Muscle of arm (tissue), 12 donors: Measurements from ENCODE around the gene GTF2H1. TPM values are rescaled to one million over a fixed set of nuclear protein-coding genes. Genes with fewer than 3 reads are reported as not detected.
"Not testable (repeated sequence)": the region's sequence is repeated elsewhere in the genome, so short reads cannot be mapped to it uniquely, and the experiment has no call there.

Experiments
- DNase-seq: peaks from one replicate; pipeline ENCODE4 v3.0.0-alpha.2; 2013
- polyA plus RNA-seq, 12 donors: library from polyadenylated mRNA; unstranded; fragments of 120-200 nt; gene quantifications; one replicate each; pipeline ENCODE4 v1.2.1, GENCODE V29; 2013; ENCODE audit not compliant: insufficient read length in 12 of 12

Gene GTF2H1
- polyA plus RNA-seq, 12 donors = 29.2 to 57.3 (median 37.3) TPM; not detected in 1

DNA sequence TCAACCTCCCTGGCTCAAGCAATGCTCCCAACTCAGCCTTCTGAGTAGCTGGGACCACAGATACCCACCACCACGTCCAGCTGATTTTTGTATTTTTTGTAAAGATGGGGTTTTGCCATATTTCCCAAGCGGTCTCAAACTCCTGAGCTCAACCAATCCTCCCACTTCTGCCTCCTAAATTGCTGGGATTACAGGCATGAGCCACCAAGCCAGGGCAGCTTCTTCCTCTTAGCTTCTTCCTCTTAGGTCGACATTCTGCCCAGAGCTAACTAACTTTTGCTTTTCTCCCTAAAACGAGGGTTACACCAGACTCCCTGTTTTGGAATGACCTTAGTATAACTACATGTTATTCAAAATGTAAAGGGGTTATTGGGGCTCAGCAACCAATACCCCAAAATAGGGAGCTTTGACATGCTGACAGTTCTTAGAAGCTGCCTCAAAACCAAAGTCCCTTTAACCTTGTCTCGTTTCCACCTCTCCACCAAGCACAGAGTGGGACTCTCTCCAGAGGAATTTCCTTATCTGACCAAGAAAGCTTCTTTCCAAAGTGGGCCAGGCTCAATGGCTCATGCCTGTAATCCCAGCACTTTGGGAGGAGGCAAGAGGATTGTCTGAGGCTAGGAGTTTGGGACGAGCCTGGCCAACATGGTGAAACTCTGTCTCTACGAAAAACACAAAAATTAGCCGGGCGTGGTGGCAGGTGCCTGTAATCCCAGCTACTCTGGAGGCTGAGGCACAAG is 7.4 kb upstream of the GTF2H1 start:
- DNase-seq = no peak

DNA sequence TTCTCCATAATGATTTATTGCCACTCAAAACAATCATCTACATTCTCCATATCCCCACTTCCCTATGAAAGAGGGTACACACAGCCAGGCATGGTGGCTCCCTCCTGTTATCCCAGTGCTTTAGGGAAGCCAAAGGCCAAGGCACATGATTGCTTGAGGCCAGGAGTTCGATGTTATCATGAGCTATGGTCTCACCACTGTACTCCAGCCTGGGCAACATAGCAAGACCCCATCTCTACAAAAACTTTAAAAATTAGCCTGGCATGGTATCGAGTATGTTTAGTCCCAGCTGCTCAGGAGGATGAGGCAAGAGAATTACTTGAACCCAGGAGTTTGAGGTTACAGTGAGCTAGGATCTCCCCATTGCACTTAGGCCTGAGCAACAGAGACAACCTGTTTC is 6.5 kb upstream of the GTF2H1 start:
- no peak for DNase-seq

DNA sequence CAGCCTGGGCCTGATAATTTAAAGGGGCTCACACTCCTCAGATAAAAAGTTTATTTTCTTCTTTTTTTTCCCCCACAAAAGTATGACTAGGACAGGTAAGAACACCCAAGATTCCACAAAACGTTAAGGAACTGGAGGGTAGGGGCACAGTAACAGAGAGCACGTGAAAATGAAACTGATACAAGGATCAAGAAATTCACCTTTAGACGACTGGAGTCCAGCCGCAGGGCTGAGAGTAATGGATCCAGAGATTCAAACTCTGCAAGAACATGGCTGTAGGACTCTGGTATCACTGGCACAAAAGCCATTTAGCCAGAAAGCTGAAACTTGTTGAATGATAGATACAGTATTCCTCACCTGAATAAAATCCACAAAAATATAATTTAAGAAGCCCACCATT is 4.8 kb upstream of the GTF2H1 start:
- DNase-seq = no peak

DNA sequence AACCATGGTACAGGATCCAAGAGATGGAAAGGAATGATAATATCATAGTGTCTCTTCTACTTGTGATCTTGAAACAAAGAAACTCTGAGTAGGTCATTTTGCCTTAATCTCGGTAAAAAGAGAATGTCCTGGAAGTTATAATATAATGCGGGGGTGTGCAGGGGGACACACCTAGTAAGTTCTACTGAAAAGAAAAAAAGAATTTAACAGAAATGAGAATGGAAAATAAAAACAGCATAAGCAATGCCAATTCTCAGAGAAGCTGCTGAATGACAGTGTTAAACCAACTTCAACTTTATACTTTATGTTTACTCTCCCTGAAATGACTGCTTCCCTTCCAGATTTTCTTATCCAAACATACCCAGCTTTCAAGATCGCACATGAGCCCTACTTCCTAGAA is 2.5 kb upstream of the GTF2H1 start:
- no peak for DNase-seq

DNA sequence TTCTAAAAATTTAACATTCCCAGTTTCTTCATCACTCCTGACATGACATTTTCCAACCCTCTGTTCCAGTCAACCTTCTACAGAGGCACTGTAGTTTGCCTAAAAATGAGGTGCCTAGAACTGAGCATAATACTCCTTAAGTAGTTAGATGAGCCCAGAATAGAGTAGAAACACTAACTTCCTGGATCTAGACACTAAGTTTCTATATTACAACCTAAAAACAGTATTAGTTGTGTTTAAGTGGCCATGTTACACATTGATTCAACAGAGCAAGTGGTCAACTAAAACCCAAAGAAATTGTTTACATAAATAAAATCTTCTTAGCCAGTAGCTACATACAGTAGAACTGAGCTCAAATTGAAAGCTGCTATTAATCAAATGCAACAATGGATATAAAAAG is 1.8 kb upstream of the GTF2H1 start:
- no peak for DNase-seq

DNA sequence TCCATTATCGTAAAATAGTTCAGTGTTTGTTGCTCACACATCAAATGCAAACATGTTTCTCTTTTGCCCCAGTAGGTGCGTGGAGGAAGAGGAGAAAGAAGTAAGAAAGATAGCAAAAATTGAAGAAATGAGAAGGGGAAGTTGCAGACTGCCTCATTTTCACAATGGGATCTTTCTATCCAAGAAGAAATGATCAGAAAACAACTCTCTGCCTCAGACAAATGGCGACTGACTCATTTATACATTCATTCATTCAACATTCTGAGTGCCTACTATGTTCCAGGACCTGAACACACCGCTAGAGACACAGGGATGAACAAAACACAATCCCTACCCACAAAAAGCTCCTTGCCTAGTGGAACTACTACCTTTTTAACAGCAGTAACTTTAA is 794 bp upstream of the GTF2H1 start:
- DNase-seq = no peak

DNA sequence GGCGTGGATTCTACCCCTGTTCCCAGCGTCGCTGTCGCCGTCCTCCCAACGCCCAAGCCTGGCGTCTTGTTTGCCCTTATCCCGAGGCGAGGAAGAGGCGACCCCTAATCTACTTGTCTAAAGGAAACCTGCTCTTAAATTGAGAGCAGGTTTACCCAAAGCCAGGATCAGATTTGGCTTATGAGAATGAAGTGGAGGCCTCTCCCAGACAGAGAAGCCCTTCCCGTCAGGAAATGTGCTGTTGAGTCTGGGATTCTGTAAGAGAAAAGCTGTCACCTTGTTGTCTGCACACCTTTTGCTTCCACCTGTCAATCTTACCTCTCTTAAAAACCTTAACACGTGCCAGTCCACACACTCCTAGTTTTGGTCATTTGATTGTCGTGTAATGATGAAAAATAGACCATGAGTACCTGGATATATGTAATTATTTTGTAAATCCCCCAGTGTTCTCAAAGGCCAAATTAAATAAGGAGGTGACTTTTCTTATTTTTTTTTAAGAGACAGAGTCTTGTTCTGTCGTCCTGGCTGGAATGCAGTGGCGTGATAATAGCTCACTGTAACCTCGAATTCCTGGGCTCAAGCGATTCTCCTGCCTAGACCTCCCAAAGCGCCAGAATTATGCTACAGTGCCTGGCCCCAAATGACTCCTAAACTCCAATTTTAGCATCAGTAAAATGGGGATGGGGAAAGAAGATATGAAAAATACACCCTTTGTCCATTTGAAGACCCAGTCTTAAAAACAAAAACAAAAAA is 627 bp downstream of the GTF2H1 start:
- no peak for DNase-seq

DNA sequence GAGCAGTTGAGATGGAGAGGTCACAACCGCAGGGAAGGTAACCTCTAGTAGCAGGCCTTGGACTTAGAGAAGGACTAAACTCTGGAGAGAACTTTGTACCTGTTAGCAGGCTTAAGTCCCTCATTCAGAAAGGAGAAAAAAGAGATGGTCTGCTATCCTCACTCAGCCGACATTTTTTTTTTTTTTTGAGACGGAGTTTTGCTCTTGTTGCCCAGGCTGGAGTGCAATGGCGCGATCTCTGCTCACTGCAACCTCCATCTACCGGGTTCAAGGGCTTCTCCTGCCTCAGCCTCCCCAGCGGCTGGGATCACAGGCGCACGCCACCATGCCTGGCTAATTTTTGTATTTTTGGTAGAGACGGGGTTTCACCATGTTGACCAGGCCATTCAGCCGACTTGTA is 1.5 kb downstream of the GTF2H1 start:
- DNase-seq = not testable (repeated sequence)

DNA sequence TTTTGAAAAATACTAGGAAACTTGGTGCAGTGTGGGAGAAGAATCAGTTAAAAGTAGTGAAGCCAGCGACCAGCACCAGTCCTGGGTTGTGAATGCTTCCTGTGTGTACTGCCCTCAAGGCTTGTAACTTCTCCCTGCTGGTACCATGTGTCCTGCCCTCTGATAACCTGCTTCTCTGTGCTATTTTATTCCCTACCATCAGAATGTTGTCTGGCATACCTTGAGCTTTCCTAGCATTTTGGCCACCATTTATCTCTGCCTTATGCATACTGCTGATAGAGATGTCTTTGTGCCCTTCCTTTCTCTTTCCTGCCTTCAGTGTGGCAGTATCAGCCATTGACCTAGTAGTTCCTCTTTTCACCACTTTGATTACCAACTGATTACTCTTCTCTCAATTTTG is 2.0 kb downstream of the GTF2H1 start:
- DNase-seq = no peak

DNA sequence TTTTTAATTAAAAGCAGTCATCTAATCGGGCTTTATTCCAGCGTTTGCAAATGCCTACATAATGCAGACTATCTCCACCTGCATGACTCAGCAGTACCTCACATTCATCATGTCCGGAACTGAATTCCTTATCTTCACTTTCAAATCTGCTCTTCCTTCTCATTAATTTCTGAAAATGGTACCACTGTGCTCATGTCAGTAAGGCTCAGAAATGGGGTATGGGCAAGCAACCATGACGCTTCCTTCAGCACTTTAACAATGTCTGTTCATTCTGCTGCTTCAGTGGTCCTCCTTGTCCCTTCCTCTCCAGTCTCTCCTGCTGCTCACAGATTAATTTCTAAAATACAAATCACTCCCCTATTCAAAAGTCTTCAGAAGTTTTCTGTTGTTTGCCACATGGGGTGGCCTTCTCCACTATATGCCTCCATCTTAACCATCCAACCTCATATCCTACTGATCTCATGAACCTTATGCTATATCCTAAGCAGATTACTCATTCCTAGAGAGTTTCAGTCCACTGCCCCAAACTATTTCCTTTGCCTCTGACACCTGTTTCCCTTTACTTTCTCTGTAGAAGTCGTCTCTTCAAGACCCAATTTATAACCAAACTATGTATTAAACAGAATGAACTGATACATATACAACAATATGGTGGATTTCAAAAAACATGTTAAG is 7.0 kb downstream of the GTF2H1 start:
- no peak for DNase-seq

DNA sequence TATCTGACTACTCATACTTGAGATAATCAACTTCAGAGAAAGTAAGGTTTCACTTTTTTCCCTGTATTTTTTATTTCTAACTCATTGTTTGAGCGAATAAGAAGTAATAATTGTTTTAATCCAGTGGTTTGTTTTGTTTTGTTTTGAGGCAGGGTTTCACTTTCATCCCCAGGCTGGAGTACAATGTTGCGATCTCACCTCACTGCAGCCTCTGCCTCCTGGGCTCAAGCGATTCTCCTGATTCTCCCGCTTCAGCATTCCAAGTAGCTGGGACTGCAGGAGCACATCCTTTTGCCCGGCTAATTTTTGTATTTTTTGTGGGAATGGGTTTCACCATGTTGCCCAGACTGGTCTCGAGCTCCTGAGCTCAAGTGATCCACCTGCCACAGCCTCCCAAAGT is 8.6 kb downstream of the GTF2H1 start:
- no peak for DNase-seq

DNA sequence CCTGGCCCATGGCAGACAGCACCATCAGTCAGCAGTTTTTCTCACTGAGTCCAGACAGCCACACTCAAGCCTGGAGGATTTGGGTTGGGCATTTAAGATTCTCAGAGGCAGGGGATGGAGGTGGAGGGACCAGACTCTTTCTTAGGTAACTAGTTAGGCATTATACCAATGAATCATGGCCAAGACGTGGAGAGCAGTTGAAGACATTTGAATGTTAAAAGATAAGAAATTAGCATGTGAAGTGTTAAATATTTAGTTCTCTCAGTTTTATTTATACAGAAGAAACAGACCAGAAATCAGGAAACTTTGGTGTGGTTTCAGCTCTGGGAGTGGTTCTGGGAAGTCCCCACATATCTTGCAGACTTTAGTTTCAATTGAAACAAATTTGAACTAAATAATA is 9.9 kb downstream of the GTF2H1 start:
- no peak for DNase-seq

DNA sequence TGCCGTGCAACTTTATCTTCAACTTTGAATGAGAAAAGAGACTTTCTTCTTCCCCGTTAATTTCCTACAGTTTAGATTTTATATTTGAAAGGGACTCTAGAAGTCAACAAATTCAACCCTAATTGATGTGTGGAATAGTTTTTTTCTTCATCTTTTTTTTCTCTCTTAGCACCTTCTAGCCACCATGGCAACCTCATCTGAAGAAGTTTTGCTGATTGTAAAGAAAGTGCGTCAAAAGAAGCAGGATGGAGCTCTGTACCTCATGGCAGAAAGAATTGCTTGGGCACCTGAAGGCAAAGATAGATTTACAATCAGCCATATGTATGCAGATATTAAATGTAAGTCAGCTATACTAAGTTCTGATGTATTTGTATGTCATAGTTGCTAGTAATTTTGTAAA is 10.5 kb downstream of the GTF2H1 start:
- DNase-seq = no peak

DNA sequence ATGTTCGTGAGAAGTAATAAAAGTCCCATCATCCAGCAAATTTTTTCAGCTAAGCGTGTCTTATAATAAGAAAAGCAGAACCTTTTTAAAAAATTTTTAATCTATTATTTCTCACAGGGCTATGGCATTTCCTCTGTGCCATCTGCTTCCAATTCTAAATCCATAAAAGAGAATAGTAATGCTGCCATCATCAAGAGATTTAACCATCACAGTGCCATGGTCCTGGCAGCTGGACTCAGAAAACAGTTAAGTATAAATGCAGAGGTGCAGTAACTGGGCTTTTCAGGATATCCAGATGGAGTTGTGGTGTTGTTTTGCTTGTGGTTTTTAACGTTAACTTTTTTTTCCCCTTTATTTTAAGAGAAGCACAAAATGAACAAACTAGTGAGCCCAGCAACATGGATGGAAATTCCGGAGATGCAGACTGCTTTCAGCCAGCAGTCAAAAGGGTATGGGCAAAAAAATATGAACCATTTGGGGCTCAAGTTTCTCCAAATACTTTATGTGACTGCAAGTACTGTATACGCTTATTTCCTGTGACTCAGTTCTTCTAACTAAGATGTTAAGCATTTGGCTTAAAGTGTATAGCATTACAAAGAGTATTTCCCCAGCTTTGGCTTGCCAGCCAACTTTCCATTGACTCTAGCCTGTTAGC is 25.2 kb downstream of the GTF2H1 start:
- peak; percentile 10 for DNase-seq

DNA sequence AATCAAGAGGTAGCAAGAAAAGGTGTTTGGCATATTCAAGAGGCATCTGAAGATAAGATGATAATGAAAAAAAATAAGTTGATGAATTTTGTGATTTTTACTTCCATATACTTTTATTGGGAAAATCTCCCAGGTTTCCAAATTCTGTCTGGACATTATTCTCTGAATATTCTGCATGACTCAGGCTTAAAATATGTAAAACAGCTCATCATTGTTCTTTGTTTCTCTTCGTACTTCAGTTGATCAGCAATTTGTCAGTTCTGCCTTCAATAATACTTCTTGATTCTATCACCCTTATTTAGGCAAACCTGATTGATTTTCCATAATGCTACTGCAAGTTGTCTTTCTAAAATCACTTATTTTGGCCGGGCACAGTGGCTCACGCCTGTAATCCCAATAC is 30.2 kb downstream of the GTF2H1 start:
- DNase-seq = no peak

DNA sequence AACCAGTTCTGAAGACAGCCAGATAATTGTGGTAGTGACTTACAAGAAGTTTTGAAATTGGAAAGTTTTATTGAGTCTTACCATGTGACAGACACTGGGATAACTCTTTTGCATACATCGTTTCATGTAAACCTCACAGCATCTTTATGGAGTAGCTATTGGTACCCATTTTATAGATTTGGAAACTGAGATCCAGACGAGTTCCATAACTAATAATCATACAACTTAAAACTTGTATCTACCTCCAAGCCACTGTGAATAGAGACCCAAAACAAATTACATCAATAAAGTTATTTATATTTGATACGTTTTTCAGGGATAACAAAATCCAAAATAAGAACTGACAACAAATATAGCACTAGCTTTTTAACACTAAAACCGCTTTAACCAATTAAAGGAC is 36.3 kb downstream of the GTF2H1 start:
- no peak for DNase-seq

DNA sequence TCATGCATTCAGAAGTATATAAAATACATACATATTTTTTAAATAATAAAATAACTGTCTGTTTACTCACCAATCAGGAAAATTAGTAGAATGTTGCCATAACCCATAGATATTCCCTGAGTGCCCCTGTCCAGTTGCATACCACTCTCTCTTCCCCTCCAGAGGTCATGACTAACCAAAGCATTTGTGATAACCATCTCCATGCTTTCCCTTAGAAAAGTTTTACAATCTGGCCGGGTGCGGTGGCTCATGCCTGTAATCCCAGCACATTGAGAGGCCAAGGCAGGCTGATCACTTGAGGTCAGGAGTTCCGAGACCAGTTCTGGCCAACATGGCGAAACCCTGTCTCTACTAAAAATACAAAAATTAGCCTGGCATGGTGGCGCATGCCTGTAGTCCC is 38.8 kb downstream of the GTF2H1 start:
- no peak for DNase-seq

DNA sequence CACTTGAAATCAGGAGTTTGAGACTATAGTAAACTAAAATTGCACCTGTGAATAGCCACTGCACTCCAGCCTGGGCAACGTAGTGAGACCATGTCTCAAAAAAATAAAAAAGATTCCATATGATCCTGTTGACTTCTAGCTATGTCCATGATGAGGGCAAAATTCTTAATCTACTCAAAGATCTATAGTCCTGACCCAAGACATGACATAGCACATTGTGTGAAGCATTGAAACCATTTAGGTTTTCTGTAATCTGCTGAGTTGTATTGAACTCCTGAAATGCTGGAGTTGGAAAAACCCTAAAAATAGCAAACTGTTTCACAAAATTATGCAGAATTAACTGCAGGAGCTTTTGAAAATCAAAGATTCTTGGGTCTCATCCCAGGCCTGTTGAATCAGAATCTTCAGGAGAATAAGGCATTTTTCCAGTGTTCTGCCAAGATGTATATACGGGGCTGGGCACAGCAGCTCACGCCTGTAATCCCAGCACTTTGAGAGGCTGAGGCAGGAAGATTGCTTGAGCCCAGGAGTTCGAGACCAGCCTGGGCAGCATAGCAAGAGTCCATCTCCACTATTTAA is 42.2 kb downstream of the GTF2H1 start:
- DNase-seq = no peak

DNA sequence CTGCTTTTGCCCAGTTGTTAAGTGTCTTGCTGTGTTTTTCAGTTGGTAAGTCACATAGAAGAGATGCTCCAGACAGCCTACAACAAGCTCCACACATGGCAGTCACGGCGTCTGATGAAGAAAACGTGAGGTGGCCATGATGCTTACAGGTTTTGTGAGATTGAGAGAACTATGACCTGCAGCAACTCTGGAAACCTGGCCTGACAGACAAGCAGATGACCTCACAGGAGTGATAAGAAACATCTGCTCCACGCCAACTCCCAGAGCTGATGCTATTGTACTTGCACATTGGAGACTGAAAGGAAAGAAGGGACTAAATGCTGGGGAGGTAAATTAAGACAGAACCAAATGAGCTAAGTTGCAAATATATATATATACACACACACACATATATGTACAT is 43.4 kb downstream of the GTF2H1 start:
- no peak for DNase-seq

DNA sequence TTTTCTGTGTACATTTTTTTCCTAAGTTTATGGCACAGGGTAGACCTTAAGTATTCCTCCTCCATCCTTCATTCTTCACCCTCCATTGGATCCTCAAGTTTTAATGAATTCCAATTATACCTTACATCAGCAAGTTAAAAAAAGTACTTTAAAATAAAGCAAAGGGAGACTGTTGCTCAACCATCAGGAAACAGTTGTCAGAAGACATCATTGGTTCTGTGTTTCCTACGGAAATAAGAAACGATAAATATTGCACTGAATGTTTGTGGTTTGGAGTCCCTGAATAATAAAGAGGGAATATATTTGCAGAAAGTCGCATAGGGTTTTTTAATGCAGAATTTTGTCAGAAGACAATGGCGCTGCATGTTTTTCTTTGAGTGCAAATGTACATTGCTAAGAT is 43.9 kb downstream of the GTF2H1 start:
- no peak for DNase-seq

DNA sequence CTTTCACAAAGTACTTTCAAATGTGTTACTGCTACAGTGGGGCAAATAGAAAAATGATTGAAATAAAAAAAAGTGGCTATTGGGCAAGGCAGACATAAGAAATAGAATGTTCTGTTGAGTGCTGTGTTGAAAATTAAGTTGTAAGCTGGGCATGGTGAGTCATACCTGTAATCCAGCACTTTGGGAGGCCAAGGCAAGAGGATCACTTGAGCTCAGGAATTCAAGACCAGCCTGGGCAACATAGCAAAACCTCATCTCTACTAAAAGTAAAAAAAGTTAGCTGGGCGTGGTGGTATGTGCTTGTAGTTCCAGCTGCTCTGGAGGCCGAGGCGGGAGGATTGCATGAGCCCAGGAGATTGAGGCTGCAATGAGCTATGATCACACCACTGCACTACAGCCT is 45.1 kb downstream of the GTF2H1 start:
- DNase-seq = no peak

DNA sequence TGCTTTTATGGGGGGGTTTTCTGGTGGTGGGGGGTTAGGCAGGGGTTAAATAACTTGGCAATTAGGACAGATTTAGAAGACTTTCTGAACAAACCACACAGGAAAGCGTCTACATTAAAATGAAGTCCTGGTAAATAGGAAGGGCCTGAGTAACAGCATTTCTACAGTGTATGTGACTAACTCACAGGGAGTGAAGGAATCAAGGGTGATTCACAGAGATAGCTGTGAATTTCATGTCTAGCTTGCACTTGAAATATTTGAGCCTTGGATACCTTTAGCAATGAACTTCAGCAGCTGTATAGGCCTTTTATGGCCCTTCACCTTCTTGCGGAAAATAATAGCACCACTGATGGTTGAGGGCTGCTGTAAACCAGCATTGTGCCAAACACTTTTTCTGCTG is 45.9 kb downstream of the GTF2H1 start:
- no peak for DNase-seq
